LNCaP clone FGC (cell line): ENCODE data around the gene DOCK6.

Experiments used
- DNase-seq: peaks from one replicate; pipeline ENCODE4 v3.0.0-alpha.2; 2011; ENCODE audit warnings: low read depth
- H3K4me3 ChIP-seq: 2 replicates; pipeline ENCODE4 v1.5.1; 2011; ENCODE audit warnings: mild to moderate bottlenecking, low read depth, low read length, control low read depth
- CTCF ChIP-seq: IDR thresholded peaks from 2 replicates; pipeline ENCODE4 v1.5.1; 2012; ENCODE audit warnings: mild to moderate bottlenecking; ENCODE audit not compliant: control insufficient read depth, insufficient read depth; ENCODE audit errors: extremely low read depth

The DOCK6 gene

GRCh38 chr19:11296264-11296663 lies 33.9 kb upstream of the DOCK6 start:
- no peak overlapping the region for H3K4me3 ChIP-seq
- no peak for TF ChIP-seq CTCF
- DNase-seq = no peak

- DNase-seq = no peak
- TF ChIP-seq CTCF = no peak
- no peak within 1 kb of the TSS for H3K4me3 ChIP-seq
These were observed 33.4 kb upstream of the DOCK6 start, which contains the start of gene TSPAN16 for GRCh38 chr19:11295665-11296245. TSS of gene TSPAN16 (plus strand) at chr19:11296160. CDS start at chr19:11296298, 138 bp downstream.

GRCh38 chr19:11295180-11295579 lies 32.9 kb upstream of the DOCK6 start:
- TF ChIP-seq CTCF = no peak
- H3K4me3 ChIP-seq = no peak overlapping the region
- no peak for DNase-seq

GRCh38 chr19:11293433-11294389 lies 31.4 kb upstream of the DOCK6 start:
- peak; percentile 98 for TF ChIP-seq CTCF
- peak; percentile 79 for DNase-seq
- peak overlapping the region; percentile 32 for H3K4me3 ChIP-seq

GRCh38 chr19:11291991-11292390 lies 29.7 kb upstream of the DOCK6 start:
- no peak for DNase-seq
- TF ChIP-seq CTCF = no peak
- no peak overlapping the region for H3K4me3 ChIP-seq

- H3K4me3 ChIP-seq = no peak overlapping the region
- no peak for DNase-seq
- TF ChIP-seq CTCF = no peak
These were observed 29.1 kb upstream of the DOCK6 start for GRCh38 chr19:11291415-11291814.
